GM19455 (cell line): Measurements from ENCODE around the gene UPK2.

Experiments used
- ATAC-seq: cut with Tn5 transposase; IDR thresholded peaks from one replicate; pipeline ENCODE4 v1.9.1; 2021; ENCODE audit not compliant: unreplicated experiment

Gene UPK2

DNA sequence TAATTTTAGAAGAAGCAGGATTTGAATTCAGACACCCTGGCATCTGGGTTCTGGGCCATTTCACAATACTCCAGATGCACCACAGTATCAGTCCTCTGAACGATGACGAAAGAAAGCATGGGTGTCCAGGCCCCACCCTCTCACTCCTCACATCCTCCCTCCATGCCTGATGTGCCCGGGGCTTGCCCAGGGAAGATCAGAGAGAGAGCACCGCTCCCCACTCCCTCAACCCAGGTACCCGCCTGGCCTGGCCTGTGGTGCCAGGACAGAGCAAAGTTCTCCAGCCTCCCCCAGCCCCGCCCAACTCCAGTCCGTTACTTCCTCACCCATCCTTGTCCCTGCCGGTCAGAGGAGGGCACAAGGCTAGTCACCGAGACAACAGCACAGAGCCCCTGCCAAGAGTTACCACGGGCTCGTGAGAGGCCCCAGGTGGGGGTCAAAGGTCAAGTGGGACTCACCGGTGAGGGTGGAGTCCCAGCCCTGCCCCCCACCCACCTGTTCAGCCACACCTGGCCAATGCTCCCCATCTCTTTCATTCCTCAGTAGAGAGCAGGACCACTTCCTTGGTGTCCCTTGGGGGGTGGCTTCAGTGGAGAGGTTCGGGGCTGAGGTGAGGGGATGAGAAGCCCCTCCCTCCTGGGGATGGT is 38.5 kb upstream of the UPK2 start:
- no peak for ATAC-seq

DNA sequence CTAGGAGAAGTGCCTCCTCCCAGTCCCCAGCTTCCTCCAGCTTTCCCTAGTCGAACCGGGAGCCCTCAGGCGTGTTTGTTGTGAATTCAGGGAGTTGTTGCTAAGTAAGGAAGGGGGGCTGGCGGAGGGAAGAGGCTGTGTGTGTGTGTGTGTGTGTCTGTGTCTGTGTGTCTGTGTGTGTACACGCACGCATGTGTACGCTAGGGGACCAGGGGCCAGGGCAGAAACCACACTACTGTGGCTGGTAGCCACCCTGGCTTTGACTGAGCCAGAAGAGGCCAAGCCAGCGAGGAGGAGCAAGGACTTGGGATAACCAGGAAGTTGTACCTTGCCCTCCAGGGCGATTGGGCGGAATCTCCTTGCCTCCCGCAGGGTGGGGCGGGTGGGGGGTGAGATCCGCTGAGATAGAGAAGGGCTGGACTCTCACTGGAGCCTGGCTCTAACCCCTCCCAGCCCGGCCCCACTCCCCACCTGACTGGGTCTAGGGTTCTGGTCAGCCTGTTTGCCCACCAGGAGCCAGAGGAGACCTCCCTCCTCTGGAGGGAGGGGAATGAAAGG is 37.9 kb upstream of the UPK2 start:
- ATAC-seq = no peak

DNA sequence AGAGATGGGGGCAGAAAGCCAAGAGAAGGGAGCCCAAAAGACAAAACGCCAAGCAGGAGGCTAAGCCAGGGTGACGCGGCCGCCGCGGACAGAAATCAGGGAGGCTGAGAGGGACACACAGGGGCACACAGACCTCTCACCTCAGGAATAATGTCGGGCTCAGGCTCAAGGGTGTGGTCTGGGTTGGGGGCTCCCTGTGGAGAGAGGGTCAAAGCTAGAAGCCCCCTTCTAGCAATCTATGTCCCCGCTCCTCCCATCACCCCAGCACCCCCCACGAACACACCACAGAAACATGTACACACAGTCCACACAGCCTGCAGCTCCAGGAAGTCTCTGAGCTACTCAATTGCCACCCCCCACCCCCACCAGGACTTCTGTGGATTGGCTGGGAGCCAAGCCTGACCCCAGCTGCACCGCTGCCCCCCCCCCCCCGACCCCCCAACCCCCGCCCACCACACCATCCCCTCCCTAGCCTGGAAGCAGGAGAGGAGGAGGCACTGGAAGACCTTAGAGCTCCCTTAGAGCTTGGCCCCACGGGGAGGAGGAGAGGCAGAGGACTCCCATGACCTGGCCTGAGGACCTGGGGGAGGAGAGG is 37.3 kb upstream of the UPK2 start:
- no peak for ATAC-seq

DNA sequence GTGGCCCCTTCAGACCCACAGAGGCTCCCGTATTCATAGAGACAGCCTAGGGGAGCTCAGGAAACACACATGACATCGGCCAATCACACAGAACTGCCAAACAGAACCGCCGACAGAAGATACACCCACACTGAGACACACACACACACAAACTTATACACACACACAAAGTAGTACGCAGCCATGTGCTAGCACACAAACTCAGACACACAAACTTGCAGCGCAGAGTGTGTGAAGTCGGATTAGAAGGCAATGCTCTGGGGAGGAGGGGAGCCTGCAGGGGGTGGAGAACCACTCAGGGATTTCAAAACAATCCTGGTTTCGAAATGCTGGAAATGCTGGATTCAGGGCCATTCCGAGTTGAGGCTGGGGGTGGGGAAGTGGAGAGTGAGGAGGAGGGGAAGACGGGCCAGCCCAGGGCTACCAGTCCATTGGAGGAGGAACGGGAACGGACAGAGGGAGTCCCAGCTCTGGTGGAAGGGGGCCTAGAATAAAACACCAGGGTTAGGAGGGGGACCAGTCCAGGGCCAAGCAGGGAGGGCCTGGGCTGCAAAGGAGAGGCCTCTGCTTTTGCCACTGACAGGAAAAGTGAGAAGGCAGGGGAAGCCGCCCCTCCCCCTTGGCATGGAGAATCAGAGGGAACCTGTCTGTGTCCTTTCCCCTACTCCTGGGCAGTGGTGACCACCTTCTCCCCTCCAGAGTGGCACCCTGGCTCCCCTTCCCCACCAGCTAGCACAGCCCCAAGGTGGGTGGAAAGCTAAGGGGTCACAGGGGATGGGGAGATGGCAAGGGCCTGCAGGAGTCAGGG is 34.8 kb upstream of the UPK2 start:
- ATAC-seq = no peak

DNA sequence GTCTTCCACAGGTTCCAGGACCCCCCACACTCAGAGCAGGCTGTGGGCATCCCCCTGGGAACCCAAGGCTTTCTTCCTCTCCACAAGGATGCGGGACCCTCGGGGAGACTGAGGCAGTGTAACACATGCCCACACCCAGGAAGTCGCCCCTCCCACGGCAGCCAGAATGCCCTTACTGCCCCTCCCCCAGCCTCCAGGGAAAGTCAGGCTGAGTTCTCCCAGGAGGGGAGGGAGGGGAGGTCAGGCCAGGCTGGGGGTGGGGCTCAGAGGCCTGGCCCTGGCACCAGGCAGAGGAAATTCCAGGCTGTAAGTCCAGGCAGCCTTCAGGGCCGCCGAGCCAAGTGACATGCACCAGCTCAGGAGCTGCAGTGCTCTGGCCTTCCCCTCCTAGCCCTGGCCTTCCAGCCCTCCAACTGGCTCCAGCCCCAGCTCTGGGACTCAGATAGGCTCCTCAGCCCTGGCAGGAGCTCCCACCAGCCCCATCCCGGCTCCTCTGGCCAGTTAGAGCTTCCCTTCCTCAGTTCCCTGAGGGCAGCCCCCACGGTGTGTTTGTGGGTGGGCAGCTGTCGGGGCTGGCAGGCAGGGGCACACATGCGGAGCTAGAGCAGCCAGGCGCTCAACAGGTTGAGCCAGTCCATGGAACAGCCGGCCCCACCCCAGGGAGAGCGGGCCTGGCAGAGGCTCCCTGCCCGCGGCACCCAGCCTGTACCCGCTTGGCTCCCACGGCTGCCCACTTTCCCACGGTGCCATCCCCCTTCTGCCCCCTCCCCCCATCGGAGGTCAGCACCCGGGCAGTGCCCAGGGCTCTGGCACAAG is 34.0 kb upstream of the UPK2 start:
- no peak for ATAC-seq

DNA sequence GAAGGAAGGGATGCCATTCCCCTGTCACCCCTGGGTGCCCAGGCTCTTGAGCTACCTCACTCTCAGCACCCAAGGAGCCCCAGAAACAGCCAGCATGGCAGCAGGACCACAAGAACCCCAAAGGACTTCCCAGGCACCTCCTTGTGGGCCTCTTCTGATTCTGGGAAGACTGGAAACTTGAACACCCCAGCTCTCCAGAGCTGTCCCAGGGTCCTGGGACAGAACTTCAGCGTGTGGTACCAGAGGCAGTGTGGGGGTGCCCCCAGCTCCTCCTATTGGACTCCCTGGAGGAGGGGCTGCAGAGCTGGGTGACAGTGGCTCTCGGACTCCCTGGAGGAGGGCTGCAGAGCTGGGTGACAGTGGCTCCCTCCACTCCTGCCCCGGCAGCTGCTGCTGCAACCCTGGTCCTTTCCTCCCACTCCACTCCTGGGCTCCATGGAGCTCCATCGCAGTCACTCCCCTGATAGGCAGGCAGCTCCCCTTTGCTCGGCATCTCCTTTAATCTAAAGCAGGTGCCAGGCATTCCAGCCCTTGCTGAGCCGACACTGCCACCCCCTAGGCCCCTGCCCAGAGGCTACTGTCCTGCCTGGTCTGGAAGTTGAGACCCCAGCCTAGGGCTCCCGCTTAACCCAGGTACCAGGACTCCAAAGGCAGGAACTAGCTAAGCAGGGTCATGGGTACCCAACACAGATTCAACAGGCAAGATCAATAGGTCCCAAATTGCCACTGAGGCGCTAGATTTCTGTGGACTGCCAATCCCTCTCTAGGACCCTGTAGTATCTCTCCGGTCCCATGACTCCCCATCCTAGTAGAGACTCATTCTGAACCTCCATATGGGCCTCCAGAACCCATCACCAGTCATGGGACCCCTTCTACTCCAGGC is 33.1 kb upstream of the UPK2 start:
- no peak for ATAC-seq

DNA sequence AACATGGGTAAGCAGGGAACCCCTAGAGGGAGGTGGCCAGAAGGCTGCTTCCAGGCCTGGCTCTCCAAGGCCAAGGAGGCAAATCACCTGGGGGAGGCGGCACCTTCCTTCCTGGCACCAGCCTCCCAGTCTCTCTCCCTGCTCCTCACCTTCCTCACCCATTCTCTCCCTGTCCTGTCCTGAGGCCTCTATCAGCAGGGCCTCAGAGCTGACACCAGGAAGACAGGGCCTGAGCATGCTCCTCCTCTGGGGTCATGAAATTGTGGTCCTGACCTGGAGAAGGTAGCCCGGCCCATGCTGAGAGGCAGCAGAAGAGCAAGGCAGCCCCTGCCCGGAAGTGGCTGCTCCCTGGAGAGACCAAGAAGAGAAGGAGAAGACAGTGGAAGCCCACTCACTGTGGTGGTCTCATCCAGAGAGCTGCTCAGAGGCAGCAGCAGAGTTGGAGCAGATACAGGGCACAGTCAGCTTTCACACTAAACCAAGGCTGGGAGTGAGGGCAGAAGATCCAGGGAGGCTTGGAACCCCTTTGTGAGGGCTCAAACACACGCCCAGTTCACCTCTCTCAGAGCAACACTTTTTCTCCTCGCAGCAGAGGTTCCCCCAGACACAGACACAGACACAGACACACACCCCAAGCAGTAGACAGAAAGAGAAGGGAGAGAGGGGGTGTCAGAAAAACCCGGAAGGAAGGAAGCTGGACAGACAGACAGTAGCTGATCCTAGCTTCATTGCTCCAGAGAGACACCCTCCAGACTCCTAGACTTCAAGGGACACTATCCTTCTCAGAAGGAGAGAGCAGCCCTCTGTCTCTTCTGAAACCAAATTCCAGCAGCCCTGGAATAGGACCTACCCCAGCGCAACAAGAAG is 32.1 kb upstream of the UPK2 start:
- no peak for ATAC-seq

DNA sequence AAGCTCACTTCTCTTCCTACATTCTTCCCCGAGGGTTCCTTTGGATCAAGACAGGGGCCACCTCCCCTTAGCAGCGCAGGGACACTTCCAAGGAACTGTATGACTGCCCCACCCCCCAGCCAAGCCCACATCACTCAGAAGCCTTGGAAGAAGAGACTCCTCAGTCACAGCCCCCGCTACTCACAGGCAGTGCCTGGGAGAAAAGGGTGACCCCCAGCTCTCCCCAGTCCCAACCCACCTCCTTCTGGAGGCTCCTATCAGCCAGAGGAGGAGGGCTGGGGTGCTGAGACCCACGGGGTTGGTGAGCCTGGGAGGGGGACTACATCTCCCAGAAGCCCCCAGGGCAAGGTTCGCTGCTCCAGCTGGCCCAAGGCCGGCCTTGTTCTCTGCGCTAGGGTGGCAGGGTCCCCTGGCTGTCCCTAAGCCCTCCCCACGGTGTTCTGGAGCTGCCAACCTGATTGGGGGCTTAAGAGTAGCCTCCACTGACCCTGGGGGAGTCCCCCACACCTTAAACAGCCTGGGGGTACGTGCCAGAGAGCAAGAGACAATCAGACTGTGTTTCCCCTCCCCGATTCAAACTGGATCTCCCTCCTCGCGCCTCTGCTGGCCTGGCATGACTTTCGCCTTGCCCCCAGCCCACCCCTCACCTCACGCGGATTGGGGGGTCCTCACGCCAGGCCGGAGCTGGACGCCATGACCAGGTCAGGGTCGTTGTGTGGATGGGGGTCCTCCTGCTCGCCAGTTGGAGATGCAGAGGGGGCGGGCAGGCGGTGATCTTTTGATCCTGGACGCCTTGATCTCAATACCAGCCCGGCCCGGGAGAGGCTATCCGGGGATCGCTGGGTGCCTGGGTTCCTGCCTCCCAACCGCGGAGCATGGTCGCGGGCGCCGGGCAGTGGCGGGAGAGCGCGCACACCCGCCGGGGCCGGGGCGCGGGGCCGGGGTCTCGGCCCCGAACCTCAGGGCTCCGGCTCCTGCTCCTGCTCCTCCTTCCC is 31.2 kb upstream of the UPK2 start:
- no peak for ATAC-seq

DNA sequence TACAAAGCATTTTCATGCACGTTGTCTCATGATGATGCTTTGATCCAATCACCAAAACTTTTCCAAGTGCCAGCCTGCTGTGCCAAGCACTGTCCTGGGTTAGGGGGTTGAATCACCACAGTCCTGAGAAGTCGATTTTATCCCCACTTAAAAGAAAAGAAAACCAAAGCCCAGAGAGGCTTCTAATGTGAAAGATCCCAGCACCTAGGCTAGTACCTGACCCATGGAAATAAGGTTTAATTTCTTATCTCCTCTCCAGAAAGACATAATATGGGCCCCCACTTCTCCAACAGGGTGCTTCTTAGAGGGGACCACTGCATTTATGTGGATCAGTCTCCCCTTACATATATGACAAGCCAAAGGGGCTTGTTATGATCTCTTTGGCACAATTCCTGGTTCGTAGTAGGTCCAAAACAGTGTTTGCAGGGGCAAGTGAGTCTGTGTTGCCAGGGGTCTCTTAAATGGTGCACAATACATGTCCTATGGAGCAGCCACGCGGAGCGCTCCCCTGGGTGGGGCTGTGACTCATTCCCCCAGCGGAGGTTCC is 28.5 kb upstream of the UPK2 start:
- ATAC-seq = no peak

DNA sequence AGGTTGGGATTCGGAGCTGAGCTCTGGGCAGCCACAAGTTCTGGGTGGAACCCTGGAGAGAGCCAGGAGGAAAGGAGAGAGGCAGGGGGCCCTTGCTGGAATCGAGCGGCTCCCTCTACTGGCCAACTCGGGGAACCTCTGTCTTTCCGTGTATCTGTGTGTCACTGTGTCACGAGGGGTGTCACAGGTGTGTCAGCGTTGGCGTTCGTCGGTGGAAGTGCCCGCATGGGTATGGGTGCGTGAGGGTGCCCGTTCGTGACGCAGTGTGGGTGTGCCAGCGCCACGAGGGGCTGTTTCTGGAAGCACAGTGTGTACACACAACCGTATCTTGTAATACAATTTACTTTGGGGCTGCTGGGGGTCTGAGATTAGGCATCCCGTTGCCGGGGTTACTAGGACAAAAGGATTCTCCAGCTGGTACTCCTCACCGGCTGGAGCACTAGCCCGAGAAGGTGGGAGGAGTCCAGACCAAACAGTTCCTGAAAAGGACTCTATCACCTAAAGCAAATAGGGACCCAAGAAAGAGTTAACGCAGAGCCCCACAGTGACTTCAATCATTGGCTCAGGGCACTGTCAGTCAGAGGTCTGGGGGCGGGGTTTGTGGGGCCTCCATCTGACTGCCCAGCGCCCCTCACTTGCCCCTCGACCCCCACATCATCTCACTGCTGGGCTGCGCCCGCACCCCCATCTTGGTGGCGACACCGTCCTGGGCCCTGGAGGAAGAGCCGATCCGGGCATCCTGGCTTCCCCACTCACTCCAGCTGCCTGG is 27.8 kb upstream of the UPK2 start:
- peak; percentile 38 for ATAC-seq

DNA sequence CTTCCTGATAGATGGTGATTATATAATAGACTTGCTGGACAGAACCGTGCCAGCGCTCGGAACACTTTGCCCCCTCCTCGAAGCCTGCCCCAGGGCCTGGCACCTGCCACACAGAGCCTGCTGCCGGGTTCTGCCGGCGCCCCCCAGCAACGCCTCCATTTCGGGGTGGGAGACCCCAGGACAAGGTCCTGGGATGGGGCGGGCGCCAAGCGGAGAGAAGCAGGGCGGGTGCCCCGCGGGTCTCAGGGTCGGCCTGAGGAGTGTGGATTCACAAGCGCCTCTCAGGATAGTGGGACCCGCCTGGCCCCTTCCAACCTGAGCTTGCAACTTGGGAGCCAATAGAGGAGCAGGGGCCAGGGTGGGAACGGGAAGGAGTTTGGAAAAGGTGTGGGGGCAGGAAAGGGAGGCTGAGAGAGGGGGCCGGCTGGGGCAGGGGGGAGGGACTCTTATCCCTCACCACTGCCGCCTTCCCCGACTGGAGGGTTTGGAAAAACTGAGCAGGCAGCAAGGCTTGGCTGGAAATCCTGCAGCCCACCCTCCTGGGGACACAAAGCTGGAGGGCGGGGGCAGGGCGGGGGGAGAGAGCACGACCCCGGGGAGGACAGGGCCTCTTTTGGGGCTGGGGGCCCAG is 27.1 kb upstream of the UPK2 start:
- peak; percentile 2 for ATAC-seq

DNA sequence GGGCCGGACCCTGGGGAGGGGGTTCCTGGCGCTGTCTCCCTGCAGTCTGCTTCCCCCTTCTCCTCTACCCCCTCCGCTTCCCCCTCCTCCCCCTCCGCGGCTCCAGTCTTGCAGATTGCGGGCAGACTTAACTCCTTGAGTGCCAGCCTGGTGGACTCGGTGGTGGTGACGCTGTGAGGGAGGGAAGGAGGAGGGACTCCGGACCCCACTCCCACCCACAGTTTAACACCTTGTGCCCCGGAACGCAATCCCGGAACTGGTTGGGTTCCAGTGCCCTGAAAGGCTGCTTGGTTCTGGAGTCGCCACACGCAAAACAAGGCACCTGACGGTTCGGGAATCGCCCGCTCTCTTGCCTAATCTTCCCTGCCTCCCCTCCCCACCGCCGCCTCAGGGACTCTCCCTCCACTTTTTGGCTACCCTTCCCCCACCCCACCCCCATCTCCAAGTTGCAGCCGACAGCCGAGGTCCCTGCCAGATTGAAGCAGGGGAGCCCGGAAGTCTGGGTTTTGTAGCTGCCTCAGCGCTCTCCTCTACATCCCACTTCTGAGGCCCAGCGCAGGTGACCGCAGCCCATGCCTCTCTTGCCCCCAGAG is 26.5 kb upstream of the UPK2 start:
- no peak for ATAC-seq

DNA sequence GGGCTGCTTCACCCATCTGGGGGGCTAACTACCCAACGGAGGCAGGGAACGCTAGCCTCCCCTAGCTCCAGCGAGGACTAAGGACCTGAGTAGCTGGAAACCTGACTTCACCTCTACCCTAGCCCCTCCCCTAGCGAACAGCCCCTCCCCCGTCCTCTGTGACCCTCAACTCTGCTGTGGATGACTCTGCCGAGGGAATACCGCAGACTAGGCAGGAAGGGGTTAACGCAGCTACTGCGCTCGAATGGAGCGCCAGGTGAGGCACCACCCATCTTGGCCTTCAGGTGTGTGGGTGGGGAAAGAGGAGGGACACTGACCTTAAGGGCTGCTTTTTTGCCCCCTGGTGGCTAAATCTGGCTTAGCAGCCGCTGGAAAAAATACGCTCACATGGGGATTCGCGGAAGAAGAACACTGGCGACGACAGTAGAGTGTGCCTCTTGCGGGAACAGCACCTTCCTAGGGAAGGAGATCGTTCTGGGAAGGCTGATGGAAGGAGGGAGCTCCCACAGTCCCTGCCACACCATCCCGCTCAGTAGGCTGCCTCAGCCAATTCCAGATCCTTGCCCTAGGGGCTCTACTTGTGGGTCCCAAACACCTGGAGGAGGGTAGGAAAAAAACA is 25.9 kb upstream of the UPK2 start:
- no peak for ATAC-seq

DNA sequence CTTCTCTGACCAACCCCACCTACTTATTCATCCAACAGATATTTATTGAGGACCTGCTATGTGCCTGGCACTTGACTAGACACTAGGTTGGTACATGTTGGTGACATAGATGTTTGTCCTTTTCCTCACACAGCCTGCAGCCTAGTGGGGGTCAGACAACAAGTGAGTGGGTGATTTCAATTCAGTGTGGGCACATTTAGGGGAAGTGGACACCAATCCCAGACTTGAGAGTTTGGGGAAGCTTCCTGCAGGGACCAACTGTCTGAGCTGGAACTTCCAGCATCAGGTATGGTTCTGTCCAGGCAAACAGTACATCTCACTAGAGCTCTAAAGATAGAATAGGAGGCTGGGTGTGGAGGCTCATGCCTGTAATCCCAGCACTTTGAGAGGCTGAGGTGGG is 24.5 kb upstream of the UPK2 start:
- no peak for ATAC-seq

DNA sequence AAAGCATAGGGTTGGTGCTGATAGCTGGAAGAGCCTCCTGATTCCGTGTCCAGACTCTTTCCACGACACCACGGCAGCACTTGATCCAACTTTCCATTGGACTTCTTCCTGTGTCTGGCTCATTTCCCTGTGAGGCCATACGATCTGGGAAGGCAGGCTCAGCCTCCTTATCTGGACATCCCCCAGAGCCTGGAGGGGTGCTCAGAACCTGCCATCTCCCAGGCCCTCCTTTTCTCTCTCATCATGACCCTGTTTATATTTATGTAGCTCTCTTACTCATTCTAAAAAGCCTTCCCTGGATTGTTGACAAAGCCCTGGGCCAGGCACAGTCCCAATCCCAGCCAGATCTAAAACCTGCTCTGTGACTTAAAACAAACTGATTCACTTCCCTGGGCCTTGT is 22.6 kb upstream of the UPK2 start:
- ATAC-seq = no peak

DNA sequence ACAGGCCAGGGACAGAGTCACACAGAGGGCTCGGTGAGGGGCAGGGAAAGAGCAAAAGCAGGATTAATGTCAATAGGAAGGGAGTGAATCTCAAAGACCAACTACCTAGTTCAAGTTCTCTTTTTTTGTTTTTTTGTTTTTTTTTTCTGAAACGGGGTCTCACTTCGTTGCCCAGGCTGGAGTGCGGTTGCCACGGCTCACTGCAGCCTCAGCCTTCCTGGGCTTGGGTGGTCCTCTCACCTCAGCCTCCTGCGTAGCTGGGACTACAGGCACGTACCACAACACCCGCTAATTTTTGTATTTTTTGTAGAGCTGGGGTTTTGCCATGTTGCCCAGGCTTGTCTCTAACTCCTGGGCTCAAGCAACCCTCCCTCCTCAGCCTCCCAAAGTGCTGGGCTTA is 20.7 kb upstream of the UPK2 start:
- no peak for ATAC-seq
